ENCODE measurements around the gene HS6ST1. TPM values are rescaled to one million over a fixed set of nuclear protein-coding genes. Genes with fewer than 3 reads are reported as not detected.
"Not testable (repeated sequence)": the region's sequence is repeated elsewhere in the genome, so short reads cannot be mapped to it uniquely, and the experiment has no call there.

Gene HS6ST1
- polyA plus RNA-seq, 10 donors: 18.7 to 49.2 (median 25.1) TPM

DNA sequence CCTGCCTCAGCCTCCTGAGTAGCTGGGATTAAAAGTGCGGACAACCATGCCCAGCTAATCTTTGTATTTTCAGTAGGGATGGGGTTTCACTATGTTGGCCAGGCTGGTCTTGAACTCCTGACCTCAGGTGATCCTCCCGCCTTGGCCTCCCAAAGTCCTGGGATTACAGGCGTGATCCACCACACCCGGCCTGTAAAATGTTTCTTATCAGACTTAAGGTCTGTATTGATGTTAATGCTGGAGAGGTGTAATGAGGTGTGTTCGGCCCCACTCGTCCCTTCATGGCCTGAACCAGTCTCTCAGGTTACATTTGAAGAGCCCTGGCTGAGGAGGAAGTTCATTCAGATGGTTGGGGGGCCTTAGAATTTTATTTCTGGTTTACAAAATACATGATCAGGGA is 66.6 kb downstream of the HS6ST1 start:
- DNase-seq: not testable (repeated sequence)

DNA sequence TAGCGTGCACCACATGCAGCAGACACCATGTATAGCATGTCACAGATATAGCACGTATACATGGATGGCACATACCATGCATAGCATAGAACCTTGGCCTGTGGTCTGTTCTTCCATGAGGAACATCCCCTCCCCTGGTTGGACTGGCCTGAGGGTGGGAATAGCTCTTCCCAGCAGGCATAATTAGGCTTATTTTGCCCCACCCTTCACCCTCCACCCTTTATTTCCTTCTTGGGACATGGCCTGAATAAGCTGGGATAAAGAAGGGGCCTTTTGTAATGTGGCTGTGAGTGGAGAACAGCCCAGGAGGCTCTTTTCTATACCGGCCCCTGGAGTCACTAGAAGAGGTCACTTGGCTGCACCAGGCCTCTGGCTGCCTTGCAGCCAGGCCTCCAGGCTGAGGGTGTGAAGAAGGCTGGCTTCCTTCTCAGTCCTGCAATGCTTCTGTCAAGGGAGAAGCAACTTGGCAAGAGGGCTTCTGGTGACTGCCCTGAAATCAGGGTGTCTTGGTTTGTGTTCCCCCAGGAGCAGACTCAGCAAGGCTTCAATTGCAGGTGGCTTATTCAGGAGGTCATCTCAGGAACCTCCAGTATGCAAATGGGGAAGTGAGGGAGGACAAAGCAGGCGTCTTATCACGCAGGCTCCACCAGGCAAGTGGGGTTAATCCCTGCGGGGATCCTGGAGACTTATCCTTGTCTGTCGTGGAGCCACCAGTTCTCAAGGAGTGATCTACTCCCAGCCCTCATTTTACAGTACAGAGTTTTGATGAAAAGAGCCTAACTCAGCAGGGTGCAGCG is 68.2 kb downstream of the HS6ST1 start:
- no peak for DNase-seq

DNA sequence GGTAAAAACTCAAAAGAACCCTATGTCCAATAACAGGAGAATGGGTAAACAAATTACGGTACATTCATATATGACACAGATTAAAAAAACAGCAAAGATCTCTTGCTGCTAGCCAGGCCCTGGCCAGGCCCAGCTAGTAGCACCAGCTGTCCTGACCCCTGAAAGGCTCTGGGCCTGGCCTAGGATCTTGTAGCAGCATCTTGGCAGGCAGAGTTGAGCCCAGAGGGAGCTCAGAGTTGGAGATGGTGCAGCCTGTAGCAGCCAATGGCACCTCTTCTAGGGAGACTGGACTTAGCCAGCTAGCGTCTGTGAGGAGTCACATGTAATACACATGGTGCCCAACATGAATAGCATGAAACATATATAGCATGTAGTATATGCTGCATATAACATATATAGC is 69.1 kb downstream of the HS6ST1 start:
- DNase-seq: no peak

DNA sequence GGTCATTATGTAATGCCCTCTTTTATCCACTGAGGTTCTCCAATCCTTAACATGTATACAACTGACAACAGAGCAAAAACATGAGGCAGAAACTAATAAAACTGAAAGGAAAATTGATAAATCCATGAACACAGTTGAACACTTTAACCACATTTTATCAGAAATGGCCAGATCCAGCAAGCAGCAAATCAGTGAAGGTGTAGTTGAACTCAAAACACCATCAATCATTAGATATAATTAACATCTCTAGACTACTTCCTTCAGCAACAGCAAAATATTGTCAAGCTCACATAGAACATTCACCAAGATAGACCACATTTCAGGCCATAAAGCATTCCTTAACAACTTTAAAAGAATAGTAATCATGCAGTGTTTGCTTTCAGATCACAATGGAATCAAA is 72.9 kb downstream of the HS6ST1 start:
- DNase-seq: no peak

DNA sequence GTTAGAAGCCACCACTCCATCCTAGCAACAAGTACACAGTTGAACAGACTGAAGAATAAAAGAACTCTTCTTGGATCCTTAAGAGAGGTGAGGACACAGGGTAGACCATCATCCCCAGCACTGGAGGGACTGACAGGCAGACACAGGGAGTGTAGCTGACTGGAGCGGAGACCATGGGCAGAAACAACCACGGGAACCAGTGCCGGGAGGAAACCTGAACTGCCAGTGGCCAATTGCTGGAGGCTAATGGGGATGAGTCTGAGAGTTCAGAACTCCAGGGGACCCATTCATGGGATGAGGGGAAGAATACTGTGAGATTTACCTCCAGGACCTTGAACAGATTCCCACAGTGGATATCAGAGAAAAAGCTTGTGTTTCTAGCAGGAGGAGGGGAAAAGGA is 76.8 kb downstream of the HS6ST1 start:
- no peak for DNase-seq

DNA sequence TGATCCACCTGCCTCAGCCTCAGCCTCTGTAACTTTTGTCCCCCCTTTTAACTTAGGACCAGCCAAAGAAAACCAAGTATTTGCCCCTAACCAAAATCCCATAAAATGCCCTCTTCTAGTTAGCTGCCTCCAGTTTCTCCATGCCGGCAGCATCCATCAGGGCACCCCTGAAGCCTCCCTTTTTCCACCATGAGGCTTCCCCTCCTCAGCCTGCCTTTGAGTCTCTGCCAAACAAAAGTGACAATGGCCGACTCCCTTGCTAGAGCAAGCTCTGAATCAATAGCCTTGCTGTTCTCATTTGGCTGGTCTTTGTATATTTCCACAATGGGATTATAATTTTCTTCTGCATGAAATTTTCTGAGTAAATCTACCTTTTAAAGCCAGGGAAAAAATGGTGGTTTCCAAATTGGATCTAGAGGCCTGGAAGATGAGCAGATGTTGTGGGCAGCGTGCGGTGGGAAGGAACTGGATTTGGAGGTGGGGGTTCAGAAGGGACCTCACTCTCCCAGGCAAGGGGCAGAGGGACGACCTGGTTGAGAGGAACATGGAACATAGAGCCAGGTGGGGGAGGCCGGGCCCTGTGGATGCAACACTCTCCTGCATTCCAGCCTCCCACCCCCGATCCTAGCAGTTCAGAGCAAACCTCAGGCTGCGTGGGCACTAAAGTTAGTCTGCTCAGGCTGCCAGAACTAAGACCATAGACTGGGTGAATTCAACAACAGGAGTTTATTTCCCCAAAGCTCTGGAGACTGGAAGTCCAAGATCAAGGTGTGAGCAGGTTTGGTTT is 80.6 kb downstream of the HS6ST1 start:
- no peak for DNase-seq

DNA sequence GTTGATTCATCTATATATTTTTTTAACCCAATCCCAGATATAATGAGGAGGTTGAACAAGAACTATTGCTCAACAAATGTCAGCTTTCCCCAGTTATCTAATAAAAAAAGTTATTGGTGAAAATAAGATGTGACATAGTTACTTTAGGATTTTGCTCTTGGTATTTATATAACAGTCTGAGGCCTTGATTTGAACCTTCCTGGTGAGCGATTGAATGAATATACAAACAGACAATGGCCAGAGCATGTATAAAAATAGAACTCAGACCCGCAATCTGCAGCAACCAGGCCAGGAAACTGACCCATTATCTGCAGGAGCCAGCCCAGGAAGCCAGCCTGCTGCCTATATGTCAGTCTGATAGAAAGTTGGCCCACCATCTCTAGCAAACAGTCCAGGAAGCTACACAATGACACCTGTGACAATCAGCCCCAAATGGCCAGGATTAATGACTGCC is 81.6 kb downstream of the HS6ST1 start:
- no peak for DNase-seq

DNA sequence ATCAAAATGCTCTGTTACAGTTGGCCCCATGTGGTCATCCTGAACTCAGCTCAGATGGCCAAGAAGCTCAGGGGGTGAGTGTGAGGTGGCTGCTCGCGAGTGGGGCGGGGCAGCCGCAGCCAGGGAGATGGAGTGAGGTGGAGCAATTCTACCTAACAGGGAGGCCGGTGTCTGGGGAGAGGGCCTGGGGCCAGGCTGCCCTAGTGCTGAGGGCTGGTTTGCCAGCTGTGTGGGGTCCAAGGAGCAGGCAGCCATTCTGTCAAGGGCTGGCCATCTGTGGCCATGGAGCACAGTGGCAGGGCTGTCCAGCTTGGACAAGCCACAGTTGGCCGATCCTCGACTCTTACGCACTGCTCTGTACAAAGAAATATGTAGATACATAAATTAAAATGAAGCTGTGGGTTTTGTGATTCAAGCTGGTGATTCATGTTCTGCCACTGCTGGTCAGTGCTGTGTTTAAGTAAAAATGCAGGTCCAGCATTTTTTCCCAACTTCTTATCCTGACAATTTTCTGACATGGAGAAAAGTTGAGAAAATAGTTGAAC is 82.1 kb downstream of the HS6ST1 start:
- peak in 1 of 3 donors; percentile 22 for DNase-seq

DNA sequence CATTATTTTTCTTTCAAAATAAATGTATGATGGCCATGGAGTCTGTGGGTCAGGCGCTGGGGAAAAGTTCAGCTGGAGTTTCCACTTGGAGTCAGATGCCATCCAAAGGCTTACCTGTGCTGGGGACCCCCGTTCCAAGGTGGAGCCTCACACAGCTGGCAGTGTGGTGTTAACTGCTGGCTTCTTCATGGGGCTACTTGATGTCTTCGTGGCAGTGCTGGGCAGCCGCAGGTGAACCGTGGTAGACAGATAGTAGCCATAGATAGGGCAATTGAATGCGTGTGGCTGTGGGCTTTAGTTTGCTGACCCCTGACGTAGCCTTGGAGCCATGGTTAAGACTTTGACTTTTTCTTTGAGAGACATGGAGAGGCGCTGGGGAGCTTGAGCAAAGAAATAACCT is 83.1 kb downstream of the HS6ST1 start:
- no peak for DNase-seq

DNA sequence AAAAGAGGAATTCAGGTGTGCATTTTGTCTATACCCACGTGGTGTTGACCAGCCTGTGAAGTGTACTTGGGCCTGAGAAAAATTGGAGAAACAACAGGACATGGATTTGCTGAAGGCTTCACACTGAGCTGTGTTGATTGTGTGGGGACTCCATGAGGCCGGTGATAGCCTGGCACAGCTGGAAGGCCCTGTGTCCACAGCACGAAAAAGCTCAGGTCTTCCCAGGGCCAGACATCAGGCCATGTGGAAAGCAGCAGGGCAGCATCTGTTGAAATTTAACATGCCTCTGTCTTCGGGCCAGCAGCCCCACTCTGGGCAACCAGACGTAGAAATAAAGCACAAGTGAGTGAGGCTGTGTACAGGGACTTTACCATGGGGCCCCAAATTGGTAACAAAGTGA is 84.1 kb downstream of the HS6ST1 start:
- no peak for DNase-seq

DNA sequence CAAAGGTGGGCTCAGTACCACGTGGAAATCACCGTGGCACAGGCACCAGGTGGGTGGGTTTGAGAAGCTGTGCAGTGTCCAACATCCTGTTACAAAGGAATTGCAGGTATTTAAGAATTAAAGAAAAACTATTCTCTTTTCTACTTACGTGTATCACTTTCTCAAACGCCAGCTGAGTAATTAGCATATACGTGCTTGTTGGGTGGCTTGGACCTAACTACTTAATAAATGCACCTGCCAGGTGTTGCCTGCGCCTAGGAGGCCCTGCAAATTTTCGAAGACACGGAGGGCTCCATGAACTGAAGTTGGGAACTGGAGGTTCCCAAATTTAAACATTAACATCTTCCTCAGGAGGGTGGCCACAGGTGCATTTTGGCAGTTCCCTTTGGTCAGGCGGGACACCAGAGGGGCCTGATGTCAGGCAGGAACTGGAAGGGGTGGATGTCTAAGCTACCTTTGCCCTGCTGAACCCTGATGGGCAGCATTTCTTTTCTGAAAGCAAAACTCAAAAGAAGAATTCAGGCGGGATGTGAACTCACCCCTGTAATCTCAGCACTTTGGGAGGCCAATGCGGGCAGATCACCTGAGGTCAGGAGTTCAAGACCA is 84.8 kb downstream of the HS6ST1 start:
- no peak for DNase-seq

DNA sequence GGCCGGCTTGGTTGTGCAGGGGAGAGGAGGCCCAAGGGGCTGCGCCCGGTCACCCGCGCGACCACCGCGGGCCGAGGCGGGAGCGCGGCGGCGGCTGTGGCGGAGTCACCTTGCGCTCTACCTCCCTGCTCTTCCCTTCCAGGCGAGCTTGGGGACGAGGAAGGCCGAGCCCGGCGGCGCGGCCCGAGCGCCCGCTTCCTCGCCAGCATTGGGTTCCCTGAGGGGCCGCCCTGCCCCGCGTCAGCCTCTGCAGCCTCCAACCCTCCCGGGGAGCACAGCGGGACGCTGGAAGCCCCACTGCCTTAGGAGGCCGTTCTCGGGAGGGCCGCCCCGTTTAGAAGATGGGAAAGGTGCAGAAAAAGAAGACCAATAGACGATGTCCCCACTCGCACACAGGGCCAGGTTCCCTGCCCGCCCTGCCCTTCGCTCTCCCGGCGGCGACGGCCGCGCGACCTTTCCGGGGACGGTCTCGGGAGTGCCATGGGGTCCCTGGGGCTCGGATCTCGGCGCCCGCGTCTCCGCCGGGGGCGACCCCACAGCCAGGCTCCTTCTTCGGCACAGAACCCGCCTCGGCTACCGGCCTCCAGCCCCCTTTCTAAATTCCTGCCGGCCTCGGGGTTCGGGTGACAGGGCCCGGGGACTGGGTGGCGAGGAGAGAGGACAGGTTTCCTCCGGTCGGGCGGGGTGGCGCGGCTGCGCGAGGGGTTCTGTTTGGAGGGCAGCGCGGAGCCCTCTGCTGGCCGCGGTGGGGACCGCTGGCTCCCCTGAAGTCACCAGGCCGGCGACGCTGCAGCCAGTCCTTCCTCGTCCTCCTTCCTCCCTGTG is 85.5 kb downstream of the HS6ST1 start:
- peak; percentile 59 to 91 (median 85) for DNase-seq

DNA sequence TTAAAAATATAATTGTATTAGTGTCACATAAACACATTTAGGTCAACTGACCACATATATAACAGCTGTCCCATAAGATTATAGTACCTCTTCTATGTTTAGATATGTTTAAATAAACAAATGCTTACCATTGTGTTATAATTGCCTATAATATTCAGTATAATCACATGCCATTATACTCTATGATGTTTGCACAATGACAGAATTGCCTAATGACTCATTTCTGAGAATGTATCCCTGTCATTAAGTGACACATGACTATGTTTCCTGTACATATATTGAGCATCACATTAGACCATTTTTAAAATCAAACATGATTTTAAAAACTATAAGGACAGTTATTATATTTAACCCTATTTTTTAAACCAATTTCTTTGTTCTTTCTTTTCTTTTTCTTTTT is 89.8 kb downstream of the HS6ST1 start:
- DNase-seq: no peak

DNA sequence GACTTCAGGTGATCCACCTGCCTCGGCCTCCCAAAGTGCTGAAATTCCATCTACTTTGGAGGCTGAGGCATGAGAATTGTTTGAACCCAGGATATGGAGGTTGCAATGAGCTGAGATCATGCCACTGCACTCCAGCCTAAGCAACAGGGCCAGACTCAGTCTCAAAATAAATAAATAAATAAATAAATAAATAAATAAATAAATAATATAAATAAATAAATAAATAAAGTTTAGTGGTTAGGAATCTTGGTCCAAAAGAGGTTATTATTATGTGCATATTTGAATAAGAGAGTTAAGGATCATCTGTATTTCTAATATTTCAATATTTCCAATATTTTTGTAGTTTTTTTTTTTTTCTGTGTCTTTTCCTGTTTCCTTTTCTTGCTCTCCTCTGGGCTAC is 90.8 kb downstream of the HS6ST1 start:
- DNase-seq: no peak

DNA sequence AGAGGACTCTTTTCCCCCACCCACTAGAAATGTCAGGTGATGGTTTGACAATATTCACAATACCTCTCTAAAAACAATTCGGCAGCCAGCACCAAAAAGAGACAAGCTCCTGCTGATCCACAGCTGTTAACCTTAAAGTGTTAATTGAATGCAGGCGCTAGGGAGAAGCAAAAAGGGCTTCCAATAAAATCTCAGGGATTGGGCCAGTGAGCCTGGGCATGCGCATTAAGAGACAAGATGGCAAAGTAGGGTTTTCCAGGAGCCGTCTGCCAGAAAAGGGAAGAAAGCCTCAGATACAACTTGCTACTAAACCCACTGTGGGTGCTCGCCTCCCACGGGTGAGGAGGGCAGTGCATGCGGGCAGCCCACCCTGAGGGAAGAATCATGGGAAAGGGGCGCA is 98.8 kb downstream of the HS6ST1 start:
- no peak for DNase-seq

DNA sequence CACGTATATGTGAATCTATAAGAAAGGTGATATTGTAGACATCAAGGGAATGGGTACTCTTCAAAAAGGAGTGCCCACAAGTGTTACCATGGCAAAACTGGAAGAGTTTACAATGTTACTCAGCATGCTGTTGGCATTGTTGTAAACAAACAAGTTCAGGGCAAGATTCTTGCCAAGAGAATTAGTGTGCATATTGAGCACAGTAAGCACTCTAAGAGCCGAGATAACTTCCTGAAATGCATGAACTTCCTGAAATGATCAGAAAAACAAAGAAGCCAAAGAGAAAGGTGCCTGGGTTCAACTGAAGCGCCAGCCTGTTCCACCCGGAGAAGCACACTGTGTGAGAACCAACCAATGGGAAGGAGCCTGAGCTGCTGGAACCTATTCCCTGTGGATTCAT is 101.0 kb downstream of the HS6ST1 start:
- DNase-seq: no peak

DNA sequence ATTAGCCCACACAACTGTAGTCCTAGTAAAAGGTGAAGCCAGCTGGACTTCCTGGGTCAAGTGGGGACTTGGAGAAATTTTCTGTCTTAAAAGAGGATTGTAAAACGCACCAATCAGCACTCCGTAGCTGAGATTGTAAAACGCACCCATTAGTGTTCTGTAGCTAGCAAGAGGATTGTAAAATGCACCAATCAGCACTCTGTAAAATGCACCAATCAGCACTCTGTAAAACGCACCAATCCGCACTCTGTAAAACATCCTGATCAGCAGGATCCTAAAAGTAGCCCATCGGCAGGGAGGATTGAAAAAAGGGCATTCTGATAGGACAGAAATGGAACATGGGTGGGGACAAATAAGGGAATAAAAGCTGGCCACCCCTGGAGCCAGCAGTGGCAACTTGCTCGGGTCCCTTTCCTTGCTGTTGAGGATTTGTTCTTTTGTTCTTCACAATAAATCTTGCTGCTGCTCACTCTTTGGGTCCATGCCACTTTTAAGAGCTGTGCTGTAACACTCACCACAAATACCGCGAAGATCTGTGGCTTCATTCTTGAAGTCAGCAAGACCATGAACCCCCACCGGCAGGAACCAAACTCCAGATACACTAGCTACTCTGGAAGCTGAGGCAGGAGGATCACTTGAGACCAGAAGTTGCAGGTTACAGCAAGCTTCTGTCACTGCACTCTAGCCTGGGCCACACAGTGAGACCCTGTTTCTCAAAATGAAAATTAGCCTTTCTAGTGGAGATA is 102.6 kb downstream of the HS6ST1 start:
- no peak for DNase-seq

All from muscle of back (tissue), 11 donors.